Mammary epithelial cell (primary cell): ENCODE results near the gene DVL1.

ENCODE experiments used
- EZH2 ChIP-seq: IDR thresholded peaks from 2 replicates; pipeline ENCODE4 v1.6.1; 2012; ENCODE audit warnings: low read length, inconsistent platforms, borderline replicate concordance
- TF ChIP-seq, protein P1 (sequence below), 2 donors: IDR thresholded peaks in 1 of 2; conservative IDR thresholded peaks in 1 of 2; 2 replicates each; pipeline ENCODE4 v1.5.1; 2011 to 2012; ENCODE audit warnings: inconsistent platforms in 2 of 2, low read length in 2 of 2, mild to moderate bottlenecking in 2 of 2, control low read depth in 1 of 2, low read depth in 1 of 2; ENCODE audit not compliant: insufficient read depth in 1 of 2; ENCODE audit errors: extremely low read depth in 1 of 2

DNA sequence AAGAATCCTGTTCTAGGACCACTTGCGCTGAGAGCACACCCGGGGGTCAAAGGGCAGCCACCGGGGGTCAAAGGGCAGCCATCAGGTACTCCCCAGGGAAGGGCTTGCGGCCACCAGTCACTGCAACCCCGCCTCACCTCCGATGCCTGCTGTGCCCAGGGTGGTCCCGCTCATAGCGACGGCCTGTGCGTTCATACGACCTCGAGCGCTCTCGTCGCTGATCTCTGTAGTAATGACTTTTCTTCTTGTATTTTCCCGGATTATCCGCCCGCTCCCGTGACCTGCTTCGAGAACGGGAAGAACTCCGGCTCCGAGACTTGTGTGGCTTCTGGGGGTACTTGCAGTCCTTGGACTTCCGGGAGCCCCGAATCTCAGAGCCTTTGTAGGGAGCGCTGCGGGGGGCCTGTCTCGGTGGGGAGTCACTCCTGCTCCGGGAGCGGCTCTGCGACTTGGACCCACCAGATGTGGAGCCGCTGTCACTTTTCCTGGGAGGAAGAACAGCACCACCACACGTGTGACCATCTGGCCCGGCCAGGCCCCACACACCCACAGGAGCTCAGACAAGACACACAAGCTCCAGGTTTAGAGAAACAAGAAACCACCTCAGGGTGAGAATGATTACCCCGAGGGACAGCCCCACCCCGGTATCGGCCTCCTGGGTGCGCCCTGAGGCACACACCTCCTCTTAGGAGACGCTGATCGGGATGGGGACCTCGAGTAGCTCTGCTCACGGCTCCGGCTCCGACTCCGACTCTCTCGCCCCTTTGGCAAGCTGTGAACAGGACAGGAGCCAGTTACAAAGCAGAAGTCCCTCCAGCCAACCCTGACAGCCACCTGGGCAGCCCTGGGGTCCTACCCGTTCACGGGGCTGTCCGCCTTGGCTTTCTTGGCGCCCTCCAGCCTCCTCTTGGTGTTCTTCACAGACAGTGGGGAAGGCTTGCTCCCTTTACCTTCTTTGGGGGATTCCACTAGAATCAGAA, 38.2 kb upstream of the DVL1 start:
- TF ChIP-seq, protein P1, sequence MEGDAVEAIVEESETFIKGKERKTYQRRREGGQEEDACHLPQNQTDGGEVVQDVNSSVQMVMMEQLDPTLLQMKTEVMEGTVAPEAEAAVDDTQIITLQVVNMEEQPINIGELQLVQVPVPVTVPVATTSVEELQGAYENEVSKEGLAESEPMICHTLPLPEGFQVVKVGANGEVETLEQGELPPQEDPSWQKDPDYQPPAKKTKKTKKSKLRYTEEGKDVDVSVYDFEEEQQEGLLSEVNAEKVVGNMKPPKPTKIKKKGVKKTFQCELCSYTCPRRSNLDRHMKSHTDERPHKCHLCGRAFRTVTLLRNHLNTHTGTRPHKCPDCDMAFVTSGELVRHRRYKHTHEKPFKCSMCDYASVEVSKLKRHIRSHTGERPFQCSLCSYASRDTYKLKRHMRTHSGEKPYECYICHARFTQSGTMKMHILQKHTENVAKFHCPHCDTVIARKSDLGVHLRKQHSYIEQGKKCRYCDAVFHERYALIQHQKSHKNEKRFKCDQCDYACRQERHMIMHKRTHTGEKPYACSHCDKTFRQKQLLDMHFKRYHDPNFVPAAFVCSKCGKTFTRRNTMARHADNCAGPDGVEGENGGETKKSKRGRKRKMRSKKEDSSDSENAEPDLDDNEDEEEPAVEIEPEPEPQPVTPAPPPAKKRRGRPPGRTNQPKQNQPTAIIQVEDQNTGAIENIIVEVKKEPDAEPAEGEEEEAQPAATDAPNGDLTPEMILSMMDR (conservative IDR thresholded peaks at IDR 0.05 in 1 of 2, IDR thresholded peaks at IDR 0.05 in 1 of 2; ENCODE audit: extremely low read depth in 1 of 2, insufficient read depth in 1 of 2, low read depth in 1 of 2, low read length in 2 of 2) = no peak
- no peak for TF ChIP-seq EZH2
